Endothelial cell of umbilical vein (primary cell): ENCODE results near the gene PRKD1. TPM values are rescaled to one million over a fixed set of nuclear protein-coding genes. Genes with fewer than 3 reads are reported as not detected.

ENCODE experiments used
- BruUV-seq: library from RNA; stranded (reverse); fragments of 400-500 nt; replicated peaks from 2 replicates; lab custom pipeline; 2021; lab: Mats Ljungman, UMichigan
- CTCF ChIA-PET: fragments of 300-600, 350-600 bp; sonication (Branson Sonifier 250); formaldehyde crosslinking; loops from one replicate; lab custom pipeline; 2021; ENCODE audit warnings: antibody characterized with exemption, inconsistent platforms; lab: Charles Lee
- POLR2A ChIA-PET: fragments of 300-600, 350-600 bp; sonication (Branson Sonifier 250); formaldehyde crosslinking; loops from one replicate; lab custom pipeline; 2021; ENCODE audit warnings: antibody characterized with exemption, inconsistent platforms; lab: Charles Lee
- DNase-seq: peaks from one replicate; pipeline ENCODE4 v3.0.0-alpha.2; 2011; ENCODE audit warnings: low read depth, low spot score
- FAIRE-seq: peaks from 2 replicates; lab custom pipeline; 2011; peaks lifted over from hg19 to GRCh38; lab: Jason Lieb, UNC
- H2AFZ ChIP-seq: 2 replicates; pipeline ENCODE4 v1.6.0; 2012; ENCODE audit warnings: low read depth, low read length, control low read depth, inconsistent platforms
- H3K27ac ChIP-seq: 2 replicates; pipeline ENCODE4 v1.5.1; 2011; ENCODE audit warnings: low read depth, mild to moderate bottlenecking, control low read depth, low read length, moderate library complexity; ENCODE audit not compliant: insufficient read depth
- H3K27me3 ChIP-seq, 2 experiments: 2 replicates each; pipeline versions ENCODE4 v1.6.0 to v1.6.1; 2011; ENCODE audit warnings: low read length in 2 of 2, mixed read lengths in 1 of 2; ENCODE audit not compliant: control insufficient read depth in 2 of 2, insufficient read depth in 2 of 2
- H3K36me3 ChIP-seq, 2 experiments: 2 replicates in 1 of 2; 3 replicates in 1 of 2; pipeline ENCODE4 v1.5.1; 2011; ENCODE audit warnings: low read length in 2 of 2, mild to moderate bottlenecking in 1 of 2, moderate library complexity in 1 of 2; ENCODE audit not compliant: control insufficient read depth in 2 of 2, insufficient read depth in 2 of 2; ENCODE audit errors: extremely low read depth in 1 of 2
- H3K4me1 ChIP-seq: 3 replicates; pipeline ENCODE4 v1.5.1; 2011; ENCODE audit warnings: mild to moderate bottlenecking, low read length; ENCODE audit not compliant: control insufficient read depth, insufficient read depth; ENCODE audit errors: extremely low read depth
- H3K4me2 ChIP-seq: 2 replicates; pipeline ENCODE4 v1.6.1; 2011; ENCODE audit warnings: low read length, control low read depth, mixed read lengths; ENCODE audit not compliant: insufficient read depth
- H3K4me3 ChIP-seq, 3 experiments: fragments of 200-600 bp in 1 of 3; sonication (generic), shearing (Covaris generic) in 1 of 3; replicated peaks in 1 of 3; 2 replicates each; pipeline ENCODE4 v1.5.1; 2011 to 2016; ENCODE audit warnings: control low read depth in 3 of 3, low read length in 3 of 3, mild to moderate bottlenecking in 2 of 3, inconsistent platforms in 1 of 3, low read depth in 1 of 3, moderate library complexity in 1 of 3; ENCODE audit not compliant: insufficient read depth in 1 of 3
- H3K79me2 ChIP-seq: 2 replicates; pipeline ENCODE4 v1.6.0; 2012; ENCODE audit warnings: low read length, inconsistent platforms; ENCODE audit not compliant: control insufficient read depth, insufficient read depth
- H3K9ac ChIP-seq: replicated peaks from 2 replicates; pipeline ENCODE3; 2011; ENCODE audit warnings: low read length, control low read depth; ENCODE audit not compliant: insufficient read depth; ENCODE audit errors: extremely low read depth
- H3K9me1 ChIP-seq: replicated peaks from 3 replicates; pipeline ENCODE4 v1.6.0; 2011; ENCODE audit warnings: mild to moderate bottlenecking, low read length; ENCODE audit not compliant: control insufficient read depth, insufficient read depth; ENCODE audit errors: extremely low read depth
- H3K9me3 ChIP-seq: replicated peaks from 2 replicates; pipeline ENCODE4 v1.5.1; 2012; ENCODE audit warnings: low read length, inconsistent platforms; ENCODE audit not compliant: control insufficient read depth, insufficient read depth
- H4K20me1 ChIP-seq: replicated peaks from 2 replicates; pipeline ENCODE3; 2011; ENCODE audit warnings: mild to moderate bottlenecking, low read length; ENCODE audit not compliant: control insufficient read depth, insufficient read depth; ENCODE audit errors: extremely low read depth
- FOS ChIP-seq: IDR thresholded peaks from 2 replicates; pipeline ENCODE4 v1.6.1; 2011; ENCODE audit warnings: mild to moderate bottlenecking, low read length, moderate library complexity, borderline replicate concordance; ENCODE audit not compliant: insufficient read depth
- GATA2 ChIP-seq: IDR thresholded peaks from 2 replicates; pipeline ENCODE4 v1.7.0; 2011; ENCODE audit warnings: low read depth, mild to moderate bottlenecking, moderate library complexity, mixed read lengths, low read length; ENCODE audit not compliant: insufficient read length, insufficient read depth
- JUN ChIP-seq: IDR thresholded peaks from 2 replicates; pipeline ENCODE4 v1.6.1; 2011; ENCODE audit warnings: borderline replicate concordance, low read depth; ENCODE audit not compliant: insufficient read length, insufficient read depth
- MAX ChIP-seq: IDR thresholded peaks from 2 replicates; pipeline ENCODE4 v1.6.1; 2011; ENCODE audit not compliant: insufficient read depth, insufficient read length
- MYC ChIP-seq: IDR thresholded peaks from one replicate; pipeline ENCODE4 v1.6.1; 2011; ENCODE audit warnings: mild to moderate bottlenecking, low read depth, low read length
- POLR2A ChIP-seq: IDR thresholded peaks from 2 replicates; pipeline ENCODE4 v1.6.1; 2012; ENCODE audit warnings: low read depth, mild to moderate bottlenecking, control low read depth, low read length
- POLR2AphosphoS5 ChIP-seq: IDR thresholded peaks from 2 replicates; pipeline ENCODE4 v1.6.1; 2012; ENCODE audit warnings: low read depth, mild to moderate bottlenecking, control low read depth, low read length, moderate library complexity; ENCODE audit not compliant: insufficient read depth
- dilution Hi-C: fragments of 300-500 bp; cut with MboI; formaldehyde crosslinking; loops from one replicate; pipeline ENCODE4 v1.15.0; 2019; ENCODE audit warnings: low sequenced_read_pairs; ENCODE audit not compliant: extremely low pct_ligation_motif_present
- intact Hi-C: fragments of 100-400 bp; cut with micrococcal nuclease; formaldehyde crosslinking; loops from one replicate; pipeline ENCODE4 v1.10.0; 2022
- polyA plus RNA-seq, 4 experiments: library from polyadenylated mRNA; depleted of rRNA in 3 of 4; stranded (reverse) in 3 of 4; unstranded in 1 of 4; fragments of >200 nt; gene quantifications; 2 replicates each; pipeline versions ENCODE4 v1.2.1 to v1.2.3, GENCODE V29; 2011 to 2012; ENCODE audit warnings: missing spikeins in 1 of 4
- total RNA-seq: library from RNA; stranded (reverse); gene quantifications from 2 replicates; pipeline ENCODE4 v1.2.3, GENCODE V29; 2021

Gene PRKD1
- total and polyA plus RNA-seq, 2 donors (not counting 3 experiments of a cell fraction or from before 2014, with no cell fraction given) = 3.9 to 10.9 TPM

- POLR2A ChIA-PET = no interaction called here
Observed at GRCh38 chr14:29798108-29798663, 129.5 kb downstream of the PRKD1 start.

GRCh38 chr14:29796853-29797252 is 130.8 kb downstream of the PRKD1 start:
- intact Hi-C loops (no loop called here), dilution Hi-C loops (no loop called here)
- DNase-seq = no peak
- FAIRE-seq = no peak
- Histone ChIP-seq H3K9me1 (no peaks in the 10 kb centered on the region), H3K79me2 (no peaks in the 10 kb centered on the region), H3K9me3 (no peaks in the 10 kb centered on the region), H3K4me2 (no peak overlapping the region), H3K4me3 (no peak overlapping the region), H3K27ac (no peak overlapping the region), H3K27me3 (no peaks in the 10 kb centered on the region), H2AFZ (no peak overlapping the region), H3K4me1 (no peaks in the 10 kb centered on the region), H4K20me1 (peaks cover 3% of the 10 kb centered on the region), H3K36me3 (no peaks in the 10 kb centered on the region), H3K9ac (no peak overlapping the region)
- ChIA-PET CTCF (no interaction called here), POLR2A (no interaction called here)
- TF ChIP-seq MYC = no peak
- no peak for TF ChIP-seq GATA2
- no peak for TF ChIP-seq POLR2A
- no peak for TF ChIP-seq FOS
- BruUV-seq = no TSS peak

More at GRCh38 chr14:29798108-29798663, 129.5 kb downstream of the PRKD1 start:
- Histone ChIP-seq H3K9ac (no peak overlapping the region), H3K36me3 (no peaks in the 10 kb centered on the region), H4K20me1 (no peaks in the 10 kb centered on the region), H3K4me1 (no peaks in the 10 kb centered on the region), H3K27ac (no peak overlapping the region), H3K27me3 (no peaks in the 10 kb centered on the region), H3K9me1 (no peaks in the 10 kb centered on the region), H2AFZ (no peak overlapping the region), H3K4me3 (no peak overlapping the region), H3K79me2 (no peaks in the 10 kb centered on the region), H3K4me2 (no peak overlapping the region), H3K9me3 (no peaks in the 10 kb centered on the region)
- intact Hi-C loops = no loop called here
- DNase-seq (no peak), FAIRE-seq (no peak)
- dilution Hi-C loops = no loop called here
- TF ChIP-seq GATA2 = no peak
- no peak for TF ChIP-seq MAX
- TF ChIP-seq JUN = no peak
- TF ChIP-seq POLR2AphosphoS5 = no peak
- BruUV-seq = no TSS peak
- CTCF ChIA-PET = no interaction called here
